MG63 (cell line): ENCODE data around the gene RHEX. TPM values are rescaled to one million over a fixed set of nuclear protein-coding genes. Genes with fewer than 3 reads are reported as not detected.

Source experiments
- DNase-seq: peaks from one replicate; pipeline ENCODE4 v3.0.0-alpha.2; 2020
- H3K27me3 ChIP-seq: fragments of 250-450 bp; sonication (Bioruptor Pico); 2 replicates; pipeline ENCODE4 v1.5.1; 2020; ENCODE audit warnings: mild to moderate bottlenecking, moderate library complexity
- H3K36me3 ChIP-seq: fragments of 250-450 bp; sonication (Bioruptor Pico); 2 replicates; pipeline ENCODE4 v1.5.1; 2020; ENCODE audit warnings: mild to moderate bottlenecking, moderate library complexity
- H3K4me3 ChIP-seq: fragments of 250-450 bp; sonication (Bioruptor Pico); 2 replicates; pipeline ENCODE4 v1.5.1; 2020; ENCODE audit warnings: mild to moderate bottlenecking, moderate library complexity
- H3K9me3 ChIP-seq: fragments of 250-450 bp; sonication (Bioruptor Pico); 2 replicates; pipeline ENCODE4 v1.5.1; 2020; ENCODE audit warnings: mild to moderate bottlenecking, moderate library complexity
- total RNA-seq: library from RNA; depleted of rRNA; stranded (reverse); fragments of >200 nt; shearing (Covaris generic); gene quantifications from 2 replicates; pipeline ENCODE4 v1.2.3, GENCODE V29; 2014; ENCODE audit warnings: low replicate concordance

The RHEX gene
- total RNA-seq, 1 experiment from 2014 or later, result not detected

- no peak for DNase-seq
- no peaks in the 10 kb centered on the region for H3K27me3 ChIP-seq
- no peaks in the 10 kb centered on the region for H3K9me3 ChIP-seq
- no peak overlapping the region for H3K4me3 ChIP-seq
- H3K36me3 ChIP-seq, result no peaks in the 10 kb centered on the region
Measured at GRCh38 chr1:206100226-206100815, 47.3 kb downstream of the RHEX start.

GRCh38 chr1:206101351-206102045 lies 48.5 kb downstream of the RHEX start:
- H3K27me3 ChIP-seq, result no peaks in the 10 kb centered on the region
- no peaks in the 10 kb centered on the region for H3K36me3 ChIP-seq
- DNase-seq, result no peak
- H3K4me3 ChIP-seq, result no peak overlapping the region
- no peaks in the 10 kb centered on the region for H3K9me3 ChIP-seq

- H3K4me3 ChIP-seq, result no peak overlapping the region
- H3K27me3 ChIP-seq, result no peaks in the 10 kb centered on the region
- DNase-seq, result no peak
- no peaks in the 10 kb centered on the region for H3K36me3 ChIP-seq
- H3K9me3 ChIP-seq, result no peaks in the 10 kb centered on the region
Measured at GRCh38 chr1:206102292-206102936, 49.4 kb downstream of the RHEX start.

- Histone ChIP-seq H3K27me3 (no peaks in the 10 kb centered on the region), H3K4me3 (no peak overlapping the region), H3K36me3 (no peaks in the 10 kb centered on the region), H3K9me3 (no peaks in the 10 kb centered on the region)
- DNase-seq, result no peak
Measured at GRCh38 chr1:206103979-206104378, 51.0 kb downstream of the RHEX start.

GRCh38 chr1:206105464-206105995 lies 52.6 kb downstream of the RHEX start:
- H3K4me3 ChIP-seq, result no peak overlapping the region
- H3K9me3 ChIP-seq, result no peaks in the 10 kb centered on the region
- no peaks in the 10 kb centered on the region for H3K36me3 ChIP-seq
- no peak for DNase-seq
- no peaks in the 10 kb centered on the region for H3K27me3 ChIP-seq

- Histone ChIP-seq H3K27me3 (no peaks in the 10 kb centered on the region), H3K36me3 (no peaks in the 10 kb centered on the region), H3K9me3 (no peaks in the 10 kb centered on the region), H3K4me3 (no peak overlapping the region)
- DNase-seq, result peak; percentile 78
Measured at GRCh38 chr1:206106328-206107167, 53.6 kb downstream of the RHEX start.

- H3K36me3 ChIP-seq, result no peaks in the 10 kb centered on the region
- no peaks in the 10 kb centered on the region for H3K27me3 ChIP-seq
- no peak for DNase-seq
- H3K9me3 ChIP-seq, result no peaks in the 10 kb centered on the region
- H3K4me3 ChIP-seq, result no peak overlapping the region
Measured at GRCh38 chr1:206107168-206107544, 54.2 kb downstream of the RHEX start.

GRCh38 chr1:206108635-206109034 lies 55.7 kb downstream of the RHEX start:
- no peaks in the 10 kb centered on the region for H3K36me3 ChIP-seq
- no peak overlapping the region for H3K4me3 ChIP-seq
- no peaks in the 10 kb centered on the region for H3K27me3 ChIP-seq
- no peaks in the 10 kb centered on the region for H3K9me3 ChIP-seq
- no peak for DNase-seq

- Histone ChIP-seq H3K4me3 (no peak overlapping the region), H3K36me3 (no peaks in the 10 kb centered on the region), H3K27me3 (no peaks in the 10 kb centered on the region), H3K9me3 (no peaks in the 10 kb centered on the region)
- DNase-seq, result no peak
Measured at GRCh38 chr1:206109718-206110117, 56.7 kb downstream of the RHEX start.

- Histone ChIP-seq H3K9me3 (no peaks in the 10 kb centered on the region), H3K4me3 (no peak overlapping the region)
Measured at GRCh38 chr1:206110161-206110560, 57.2 kb downstream of the RHEX start.

GRCh38 chr1:206110820-206111219 lies 57.8 kb downstream of the RHEX start:
- H3K9me3 ChIP-seq, result no peaks in the 10 kb centered on the region
- no peaks in the 10 kb centered on the region for H3K27me3 ChIP-seq
- H3K36me3 ChIP-seq, result no peaks in the 10 kb centered on the region
- no peak for DNase-seq
- no peak overlapping the region for H3K4me3 ChIP-seq

More at GRCh38 chr1:206110161-206110560, 57.2 kb downstream of the RHEX start:
- Histone ChIP-seq H3K27me3 (no peaks in the 10 kb centered on the region), H3K36me3 (no peaks in the 10 kb centered on the region)
- no peak for DNase-seq

- H3K4me3 ChIP-seq, result no peak overlapping the region
- no peaks in the 10 kb centered on the region for H3K9me3 ChIP-seq
- H3K36me3 ChIP-seq, result no peaks in the 10 kb centered on the region
- DNase-seq, result no peak
- H3K27me3 ChIP-seq, result no peaks in the 10 kb centered on the region
Measured at GRCh38 chr1:206111271-206111927, 58.4 kb downstream of the RHEX start.

GRCh38 chr1:206112600-206113301 lies 59.8 kb downstream of the RHEX start:
- Histone ChIP-seq H3K27me3 (peaks cover 5% of the 10 kb centered on the region; the same call in 1 of the 2 replicates), H3K36me3 (no peaks in the 10 kb centered on the region), H3K9me3 (no peaks in the 10 kb centered on the region), H3K4me3 (no peak overlapping the region)
- no peak for DNase-seq

GRCh38 chr1:206114692-206115640 lies 62.0 kb downstream of the RHEX start:
- H3K4me3 ChIP-seq, result no peak overlapping the region
- peaks cover 5% of the 10 kb centered on the region; the same call in 1 of the 2 replicates for H3K27me3 ChIP-seq
- DNase-seq, result no peak
- no peaks in the 10 kb centered on the region for H3K9me3 ChIP-seq
- no peaks in the 10 kb centered on the region for H3K36me3 ChIP-seq

- no peaks in the 10 kb centered on the region for H3K9me3 ChIP-seq
- no peak for DNase-seq
- no peak overlapping the region for H3K4me3 ChIP-seq
- H3K27me3 ChIP-seq, result peaks cover 5% of the 10 kb centered on the region; the same call in 1 of the 2 replicates
- H3K36me3 ChIP-seq, result no peaks in the 10 kb centered on the region
Measured at GRCh38 chr1:206115791-206116190, 62.8 kb downstream of the RHEX start.
